ENCODE results near the gene NQO1. TPM values are rescaled to one million over a fixed set of nuclear protein-coding genes. Genes with fewer than 3 reads are reported as not detected.

NQO1 gene
- polyA plus RNA-seq, 1 of the 3 experiments (the other 2 are of a cell fraction), result 152 TPM

GRCh38 chr16:69745232-69745612 lies 18.9 kb upstream of the NQO1 start:
- peaks cover 25% of the 10 kb centered on the region for H3K79me2 ChIP-seq (ENCODE audit: insufficient read depth)
- no peak for TF ChIP-seq PBX3 (IDR thresholded peaks at IDR 0.05)
- no peak for TF ChIP-seq FOXJ3 (CRISPR knock-in tag; IDR thresholded peaks at IDR 0.05)
- no peak for TF ChIP-seq ELF1 (IDR thresholded peaks at IDR 0.05)
- TF ChIP-seq TCF12 (IDR thresholded peaks at IDR 0.05), result no peak
- no peak for TF ChIP-seq GABPA (IDR thresholded peaks at IDR 0.05; ENCODE audit: low read depth)
- TF ChIP-seq JUND (IDR thresholded peaks at IDR 0.05), result no peak
- no peak for TF ChIP-seq FOXM1 (IDR thresholded peaks at IDR 0.05; ENCODE audit: low read depth)
- TF ChIP-seq USF1 (IDR thresholded peaks at IDR 0.05; ENCODE audit: borderline replicate concordance, low read depth), result no peak
- no peak for TF ChIP-seq EZH2phosphoT487 (IDR thresholded peaks at IDR 0.05; ENCODE audit: borderline replicate concordance, low read depth)
- no peak for TF ChIP-seq RCOR1 (IDR thresholded peaks at IDR 0.05; ENCODE audit: low read length)
- no peak for TF ChIP-seq TAF1 (IDR thresholded peaks at IDR 0.05; ENCODE audit: borderline replicate concordance, low read depth, low read length)

GRCh38 chr16:69744363-69745231 lies 18.2 kb upstream of the NQO1 start:
- TF ChIP-seq REST (IDR thresholded peaks at IDR 0.05; ENCODE audit: low read depth, low read length) (no peak), FOXM1 (IDR thresholded peaks at IDR 0.05; ENCODE audit: low read depth) (no peak), RAD21 (IDR thresholded peaks at IDR 0.05; ENCODE audit: low read length) (no peak), RXRA (IDR thresholded peaks at IDR 0.05; ENCODE audit: borderline replicate concordance, low read depth) (no peak), TAF1 (IDR thresholded peaks at IDR 0.05; ENCODE audit: borderline replicate concordance, low read depth, low read length) (no peak), NRF1 (IDR thresholded peaks at IDR 0.05; ENCODE audit: low read depth, low read length) (no peak)
- peaks cover 20% of the 10 kb centered on the region; the same call in 1 of the 2 replicates for H3K79me2 ChIP-seq (ENCODE audit: insufficient read depth)
- H3K9me2 ChIP-seq, result no peaks in the 10 kb centered on the region
- no peaks in the 10 kb centered on the region; a peak in 1 of 4 replicates for H3K4me1 ChIP-seq (ENCODE audit: control insufficient read depth in 1 of 2, insufficient read depth in 2 of 2, low read depth in 1 of 2, low read length in 1 of 2)
- no peaks in the 10 kb centered on the region for H3K27me3 ChIP-seq (ENCODE audit: insufficient read depth)
- no peaks in the 10 kb centered on the region for H3K9me3 ChIP-seq
- POLR2A ChIA-PET, result interaction anchor here (1.1 kb wide), 1 partner anchor 10 kb away, joined by 5 read pairs; the partner anchor contains the start of gene NOB1
- DNase-seq, result no peak
- H4K20me1 ChIP-seq (ENCODE audit: insufficient read depth), result no peaks in the 10 kb centered on the region
- no peak overlapping the region for H3K4me2 ChIP-seq
- peaks cover 11% of the 10 kb centered on the region for H3F3A ChIP-seq (replicated peaks; ENCODE audit: insufficient read depth)
- 95% methylated on average over 35 of the region's 35 CpGs for WGBS (ENCODE audit: low lambda C conversion rate)
- no peak overlapping the region for H3K4me3 ChIP-seq (ENCODE audit: low read depth in 2 of 2, low read length in 1 of 2)
- H2AFZ ChIP-seq (ENCODE audit: low read depth), result no peak overlapping the region
- CTCF ChIA-PET, result interaction anchor here (2.3 kb wide), 1 partner anchor 10 kb away, joined by 9 read pairs; the partner anchor contains the start of gene NOB1
- H3K9ac ChIP-seq, result no peak overlapping the region
- no peak overlapping the region for H3K27ac ChIP-seq (ENCODE audit: low read depth in 2 of 2, low read length in 1 of 2)
- H3K36me3 ChIP-seq (replicated peaks in 1 of 2; ENCODE audit: control insufficient read depth in 1 of 2, insufficient read depth in 2 of 2, low read length in 1 of 2), result peaks cover 60 to 66% of the 10 kb centered on the region in 2 experiments

More at GRCh38 chr16:69745232-69745612, 18.9 kb upstream of the NQO1 start:
- no peak overlapping the region for H3K4me2 ChIP-seq
- no peak overlapping the region for H3K27ac ChIP-seq (ENCODE audit: low read depth in 2 of 2, low read length in 1 of 2)
- H3K9ac ChIP-seq, result no peak overlapping the region
- H3K4me3 ChIP-seq (ENCODE audit: low read depth in 2 of 2, low read length in 1 of 2), result no peak overlapping the region
- POLR2A ChIA-PET, result interaction anchor here (1.1 kb wide), 1 partner anchor 9 kb away, joined by 5 read pairs; the partner anchor contains the start of gene NOB1
- no peaks in the 10 kb centered on the region for H3K9me2 ChIP-seq
- CTCF ChIA-PET, result interaction anchor here (2.3 kb wide), 1 partner anchor 9 kb away, joined by 9 read pairs; the partner anchor contains the start of gene NOB1
- H3K36me3 ChIP-seq (replicated peaks in 1 of 2; ENCODE audit: control insufficient read depth in 1 of 2, insufficient read depth in 2 of 2, low read length in 1 of 2), result peaks cover 60 to 66% of the 10 kb centered on the region in 2 experiments
- 93% methylated on average over 9 of the region's 11 CpGs for WGBS (ENCODE audit: low lambda C conversion rate)
- no peak for DNase-seq
- no peaks in the 10 kb centered on the region for H3K9me3 ChIP-seq
- H3K27me3 ChIP-seq (ENCODE audit: insufficient read depth), result no peaks in the 10 kb centered on the region
- no peaks in the 10 kb centered on the region for H4K20me1 ChIP-seq (ENCODE audit: insufficient read depth)
- no peak overlapping the region for H2AFZ ChIP-seq (ENCODE audit: low read depth)
- peaks cover 11% of the 10 kb centered on the region for H3F3A ChIP-seq (replicated peaks; ENCODE audit: insufficient read depth)
- no peaks in the 10 kb centered on the region; a peak in 1 of 4 replicates for H3K4me1 ChIP-seq (ENCODE audit: control insufficient read depth in 1 of 2, insufficient read depth in 2 of 2, low read depth in 1 of 2, low read length in 1 of 2)
